Skeletal muscle cell (primary cell): Measurements from ENCODE around the gene TRIM2.
"Not testable (repeated sequence)": the region's sequence is repeated elsewhere in the genome, so short reads cannot be mapped to it uniquely, and the experiment has no call there.

ENCODE experiments used
- DNase-seq: peaks from one replicate; pipeline ENCODE4 v3.0.0-alpha.2; 2010; ENCODE audit warnings: low read depth
- H3K4me3 ChIP-seq: 2 replicates; pipeline ENCODE4 v1.5.1; 2011; ENCODE audit warnings: low read depth, mild to moderate bottlenecking, control low read depth, low read length, moderate library complexity

Gene TRIM2

DNA sequence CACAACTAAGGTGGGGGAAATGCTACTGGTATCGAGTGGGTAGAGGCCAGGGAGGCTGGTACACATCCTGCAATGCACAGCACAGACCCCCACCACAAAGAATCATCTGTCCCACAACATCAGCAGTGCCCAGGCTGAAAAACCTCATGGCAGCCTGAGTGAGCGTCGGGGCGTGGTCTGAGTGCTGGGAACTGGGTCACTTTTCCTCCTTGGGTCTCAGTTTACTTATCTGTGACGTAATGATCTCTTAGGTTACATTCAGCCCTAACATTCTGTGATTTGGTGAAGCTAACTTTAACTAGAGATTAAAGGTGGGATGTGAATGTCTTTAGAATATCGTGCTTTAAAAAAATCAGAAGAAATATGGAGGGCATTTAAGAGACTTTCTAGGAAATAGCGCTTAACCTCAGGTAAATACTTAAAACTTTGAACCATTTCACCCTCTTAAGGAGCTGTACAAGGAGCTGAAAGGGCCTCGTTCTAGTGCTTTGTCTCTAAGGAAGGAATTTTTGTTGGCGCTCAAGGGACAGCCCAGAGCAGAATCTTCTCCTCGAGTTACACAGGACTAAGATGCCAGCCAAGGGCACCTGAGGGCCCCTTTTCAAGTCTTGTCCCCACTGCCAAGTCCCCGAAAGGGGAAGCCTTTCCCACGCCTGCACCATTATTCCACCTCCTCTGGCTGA, 18.1 kb upstream of the TRIM2 start:
- H3K4me3 ChIP-seq, result no peak overlapping the region
- DNase-seq, result no peak

DNA sequence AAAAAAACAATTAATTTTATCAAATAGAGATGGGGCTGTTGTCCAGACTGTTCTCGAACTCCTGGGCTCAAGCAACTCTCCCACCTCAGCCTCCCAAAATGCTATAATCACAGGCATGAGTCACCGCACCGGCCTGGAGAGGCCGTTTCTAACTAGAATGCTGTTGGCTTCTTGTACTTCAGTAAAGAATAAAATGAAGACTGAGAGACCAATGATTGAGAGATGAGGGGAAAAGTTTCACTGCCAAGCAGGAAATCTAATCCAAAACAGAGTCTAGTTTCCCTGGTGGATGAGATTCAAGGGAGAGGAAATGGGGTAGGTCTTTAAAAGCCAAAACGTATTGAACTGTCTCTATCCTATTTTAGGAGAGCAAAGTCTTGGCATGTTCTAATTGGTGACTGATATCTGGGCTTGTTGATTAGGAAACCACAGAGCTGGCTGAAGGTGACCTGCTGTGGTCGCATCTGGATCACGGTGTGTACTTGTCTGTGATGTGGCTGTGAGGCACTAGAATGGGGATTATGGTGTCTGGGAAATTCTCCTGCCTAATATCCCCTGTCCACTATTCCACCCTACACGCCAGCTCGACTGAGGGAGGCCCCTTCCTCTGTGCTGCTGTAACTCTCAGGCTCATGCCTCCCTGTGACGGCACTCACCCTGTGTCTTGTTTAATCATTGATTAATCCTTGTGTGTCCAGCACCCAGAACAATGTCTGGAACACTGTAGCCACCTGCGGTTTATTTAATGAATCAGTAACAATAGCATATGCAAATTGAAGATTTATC, 15.0 kb upstream of the TRIM2 start:
- H3K4me3 ChIP-seq, result no peak overlapping the region
- no peak for DNase-seq

DNA sequence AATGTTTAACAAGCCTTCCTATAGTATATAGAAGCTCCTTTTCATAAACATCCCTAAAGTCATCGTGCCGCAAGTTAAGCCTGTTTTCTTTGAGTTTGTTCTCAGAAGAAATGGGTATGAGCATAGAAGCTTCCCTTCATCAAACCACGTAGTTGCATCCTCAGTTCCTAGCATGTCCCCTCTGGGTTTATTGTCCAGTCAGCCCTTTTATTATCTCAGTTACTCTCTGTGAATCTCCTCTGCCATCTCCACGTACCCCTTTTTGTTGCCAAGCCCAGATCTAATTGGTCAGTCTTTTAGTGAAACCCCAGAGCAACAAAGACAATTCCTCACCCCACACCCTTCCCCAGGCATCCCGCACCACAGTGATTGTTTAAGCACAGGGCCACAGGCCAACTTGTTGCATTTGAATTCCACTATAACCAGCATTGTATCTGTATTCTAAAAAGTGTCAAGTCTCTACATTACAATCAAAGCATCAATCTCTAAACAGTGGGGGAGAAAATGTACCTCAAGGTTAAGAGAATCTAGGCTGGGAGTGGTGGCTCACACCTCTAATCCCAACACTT, 12.4 kb upstream of the TRIM2 start:
- H3K4me3 ChIP-seq, result no peak overlapping the region
- no peak for DNase-seq

DNA sequence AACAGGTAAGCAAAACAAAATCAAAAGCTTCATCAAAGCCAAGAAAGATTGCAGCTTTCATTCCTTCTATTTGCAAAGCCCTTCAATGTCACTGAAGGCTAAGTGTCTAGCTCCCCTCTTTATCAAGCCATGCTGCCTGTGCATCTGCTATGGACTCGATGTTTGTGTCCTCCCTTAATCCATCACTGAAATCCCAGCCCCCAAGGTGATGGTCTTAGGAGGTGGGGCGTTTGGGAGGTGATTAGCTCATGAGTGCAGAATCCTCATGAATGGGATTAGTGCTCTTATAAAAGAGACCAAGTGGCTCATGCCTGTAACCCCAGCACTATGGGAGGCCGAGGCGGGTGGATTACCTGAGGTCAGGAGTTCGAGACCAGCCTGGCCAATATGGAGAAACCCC, 6.9 kb upstream of the TRIM2 start:
- H3K4me3 ChIP-seq, result no peak overlapping the region
- no peak for DNase-seq

DNA sequence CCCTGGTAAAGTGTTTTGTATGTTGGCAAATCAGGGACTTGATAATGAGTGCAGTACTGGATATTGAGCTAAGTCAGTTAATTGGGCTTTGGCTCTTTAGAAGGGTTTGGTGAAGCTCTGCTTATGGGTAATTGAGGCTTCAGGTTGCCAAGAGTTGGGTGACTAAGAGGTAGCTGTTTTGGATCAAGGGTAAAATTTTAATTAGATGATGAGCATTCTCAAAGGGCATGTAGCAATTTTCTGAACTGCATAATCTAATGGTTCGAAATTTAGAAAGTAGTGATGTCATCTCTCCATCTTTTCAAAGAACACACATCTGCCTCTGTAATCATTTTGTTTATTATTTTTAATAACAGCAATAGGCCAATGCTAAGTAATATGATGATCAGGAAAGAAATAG, 5.5 kb upstream of the TRIM2 start:
- no peak for DNase-seq
- no peak overlapping the region for H3K4me3 ChIP-seq

DNA sequence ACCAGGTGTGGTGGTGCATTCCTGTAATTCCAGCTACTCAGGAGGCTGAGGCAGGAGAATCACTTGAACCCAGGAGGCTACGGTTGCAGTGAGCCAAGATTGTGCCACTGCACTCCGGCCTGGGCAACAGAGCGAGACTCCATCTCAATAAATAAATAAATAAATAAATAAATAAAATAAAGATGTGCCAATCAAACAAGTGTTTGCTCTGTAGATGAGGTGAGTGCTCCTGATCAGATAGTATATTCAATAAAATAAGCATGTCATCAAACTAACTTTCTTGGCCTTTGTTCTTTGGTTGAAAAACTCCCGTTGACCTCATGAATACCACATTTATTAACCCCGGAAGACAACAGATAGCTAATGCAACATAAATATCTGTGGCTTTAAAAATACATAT, 497 bp upstream of the TRIM2 start:
- H3K4me3 ChIP-seq, DNase-seq: not testable (repeated sequence)

DNA sequence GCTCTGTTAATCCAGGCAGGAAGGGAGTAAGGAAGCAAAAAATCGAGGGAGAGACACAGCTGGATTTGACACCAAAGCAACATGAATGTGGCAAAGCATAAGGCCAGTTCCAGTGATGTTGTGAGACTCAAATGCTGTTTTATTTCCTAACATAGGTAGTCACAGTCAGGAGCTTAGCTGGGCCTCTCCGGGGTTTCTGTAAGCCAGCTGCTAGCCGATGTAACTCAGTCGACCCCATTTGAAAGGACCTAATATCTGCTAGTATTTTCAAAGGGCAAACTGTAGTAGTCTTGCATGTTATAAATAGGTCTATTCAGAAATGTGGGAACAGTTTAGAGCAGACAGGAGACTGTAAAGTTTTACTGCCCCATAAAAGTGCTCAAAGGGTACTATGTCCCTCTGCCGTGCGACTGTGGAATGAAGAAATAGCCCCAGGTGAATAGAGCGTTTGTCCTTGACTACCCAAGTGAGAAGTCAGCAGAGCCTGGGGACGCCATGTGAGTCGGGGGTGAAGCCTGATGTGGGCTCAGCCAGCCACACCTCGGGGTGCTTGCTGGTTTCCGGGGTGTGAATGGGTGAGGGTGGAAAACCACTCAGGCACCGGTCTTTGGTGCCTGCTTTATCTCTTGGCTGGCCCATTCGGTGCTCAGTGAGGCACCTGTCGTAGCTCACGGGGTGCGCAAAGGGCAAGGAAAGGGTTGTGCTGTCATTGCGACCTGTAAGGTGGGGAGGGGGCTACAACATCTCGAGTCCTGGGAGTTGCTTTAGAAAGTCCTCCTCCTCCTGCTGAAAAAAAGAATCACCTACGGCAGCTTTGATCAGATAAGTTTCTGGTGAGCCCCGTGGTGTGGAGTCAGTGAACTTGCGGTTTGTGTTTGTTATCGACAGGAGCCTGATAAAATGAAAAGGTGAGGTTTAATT, 745 bp downstream of the TRIM2 start:
- no peak for DNase-seq
- H3K4me3 ChIP-seq, result peak overlapping the region; percentile 30

DNA sequence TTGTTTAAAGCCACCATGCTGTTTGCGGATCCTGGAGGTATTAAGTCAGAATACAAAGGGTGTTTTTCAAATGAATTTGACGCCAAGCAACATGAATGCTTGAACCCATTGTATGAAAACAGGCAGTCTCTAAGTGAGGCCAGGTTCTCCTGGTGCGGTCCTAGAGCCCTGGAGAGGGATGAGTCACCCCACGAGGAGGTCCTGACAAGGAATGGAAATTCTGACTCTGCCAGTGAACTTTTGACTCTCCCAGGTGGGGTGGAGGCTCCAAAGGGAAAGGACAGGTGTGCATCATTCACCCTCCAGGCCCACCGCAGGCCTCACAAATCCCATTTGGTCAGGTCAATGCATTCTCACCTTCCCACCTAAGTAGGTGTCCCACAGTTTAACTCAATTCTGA, 1.5 kb downstream of the TRIM2 start:
- no peak overlapping the region for H3K4me3 ChIP-seq
- no peak for DNase-seq

DNA sequence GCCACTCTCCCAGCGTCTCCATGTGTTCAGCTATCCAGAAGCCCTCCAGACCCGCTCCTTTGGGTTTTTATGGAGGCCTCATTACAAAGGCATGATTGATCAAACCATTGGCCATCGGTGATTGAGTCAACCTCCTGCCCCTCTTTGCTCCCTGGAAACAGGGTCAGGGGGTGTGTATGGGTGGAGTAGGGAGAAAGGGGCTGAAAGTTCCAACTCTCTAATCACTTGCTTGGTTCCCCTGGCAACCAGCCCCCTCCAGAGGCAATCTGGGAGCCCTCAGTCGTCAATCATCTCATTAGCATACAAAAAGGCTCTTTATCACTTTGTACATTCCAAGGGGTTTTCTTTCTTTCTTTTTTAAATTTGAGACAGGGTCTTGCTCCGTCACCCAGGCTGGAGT, 2.3 kb downstream of the TRIM2 start:
- H3K4me3 ChIP-seq, result no peak overlapping the region
- DNase-seq, result no peak

DNA sequence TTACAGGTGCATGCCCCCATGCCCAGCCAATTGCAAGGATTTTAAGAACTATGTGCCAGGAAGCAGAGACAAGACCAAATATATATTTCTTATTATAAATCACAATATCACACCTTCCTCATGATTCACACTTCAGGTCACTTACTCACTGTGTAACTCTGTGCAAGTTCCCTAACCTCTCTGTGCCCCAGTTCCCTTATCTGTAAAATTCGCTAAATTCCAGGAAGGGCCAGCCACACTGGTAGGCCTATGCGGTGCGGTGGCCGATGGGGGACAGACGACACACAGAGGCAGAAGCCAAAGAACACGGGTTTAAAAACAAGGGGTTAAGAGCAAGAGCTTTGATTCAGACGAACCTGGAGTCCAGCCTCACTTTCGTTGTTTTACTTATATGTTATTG, 2.8 kb downstream of the TRIM2 start:
- no peak overlapping the region for H3K4me3 ChIP-seq
- no peak for DNase-seq

DNA sequence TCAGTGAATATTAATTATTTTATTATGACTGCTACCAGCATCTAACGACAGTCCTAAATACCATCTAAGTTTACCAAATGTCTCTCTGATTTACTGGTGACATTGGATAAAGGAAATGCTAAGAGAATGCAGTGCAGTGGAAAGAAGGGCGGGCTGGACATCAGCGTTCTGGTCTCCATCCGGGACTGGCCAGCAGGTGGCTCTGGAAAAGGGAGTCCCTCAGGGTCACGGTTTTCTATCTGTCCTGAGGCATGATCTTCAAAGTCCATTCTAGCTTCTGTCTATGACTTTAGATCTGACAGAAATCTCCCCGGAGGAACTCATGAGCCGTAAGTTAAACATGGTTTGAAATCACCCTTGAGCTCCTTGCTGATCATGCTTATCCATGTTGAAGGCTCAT, 3.3 kb downstream of the TRIM2 start:
- DNase-seq, result no peak

DNA sequence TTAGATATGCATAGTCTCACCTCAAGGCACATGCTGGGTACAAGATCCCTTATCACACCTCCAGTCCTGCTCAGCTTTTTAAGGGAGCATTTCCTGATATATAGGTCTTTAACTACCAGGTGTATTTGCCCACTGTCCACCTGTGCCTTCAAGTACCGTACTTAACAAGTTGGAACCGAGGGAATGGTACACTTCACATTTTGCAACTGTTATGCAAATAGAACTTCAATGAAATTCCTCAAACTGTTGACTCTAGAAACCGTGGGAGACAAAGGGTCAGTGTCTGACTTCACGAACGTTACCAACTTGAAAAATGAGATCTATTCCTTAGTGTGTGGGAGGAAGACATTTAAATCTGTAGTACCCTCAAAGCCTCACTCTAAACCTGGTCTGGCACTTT, 5.2 kb downstream of the TRIM2 start:
- H3K4me3 ChIP-seq, result no peak overlapping the region
- DNase-seq, result no peak

More for the DNA sequence above, 3.3 kb downstream of the TRIM2 start:
- H3K4me3 ChIP-seq, result no peak overlapping the region

DNA sequence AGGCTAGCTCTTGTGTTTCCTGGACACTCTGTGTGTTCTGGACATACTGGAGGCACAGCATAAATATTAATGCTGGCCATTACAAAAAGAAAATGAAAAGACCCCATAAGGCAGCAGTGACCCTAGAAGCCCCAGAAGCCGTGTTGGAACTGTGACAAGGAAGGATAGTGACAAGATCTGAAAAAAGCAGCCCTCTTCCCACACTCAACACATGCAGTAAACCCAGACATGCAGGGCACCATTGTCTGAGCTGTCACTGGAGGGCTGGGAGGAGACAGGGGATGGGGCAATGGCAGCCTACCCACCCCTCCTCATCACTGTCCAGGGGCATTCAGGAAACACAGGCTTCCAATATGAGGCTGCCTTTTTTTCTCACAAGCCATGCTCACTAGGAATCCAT, 6.5 kb downstream of the TRIM2 start:
- DNase-seq, result no peak

DNA sequence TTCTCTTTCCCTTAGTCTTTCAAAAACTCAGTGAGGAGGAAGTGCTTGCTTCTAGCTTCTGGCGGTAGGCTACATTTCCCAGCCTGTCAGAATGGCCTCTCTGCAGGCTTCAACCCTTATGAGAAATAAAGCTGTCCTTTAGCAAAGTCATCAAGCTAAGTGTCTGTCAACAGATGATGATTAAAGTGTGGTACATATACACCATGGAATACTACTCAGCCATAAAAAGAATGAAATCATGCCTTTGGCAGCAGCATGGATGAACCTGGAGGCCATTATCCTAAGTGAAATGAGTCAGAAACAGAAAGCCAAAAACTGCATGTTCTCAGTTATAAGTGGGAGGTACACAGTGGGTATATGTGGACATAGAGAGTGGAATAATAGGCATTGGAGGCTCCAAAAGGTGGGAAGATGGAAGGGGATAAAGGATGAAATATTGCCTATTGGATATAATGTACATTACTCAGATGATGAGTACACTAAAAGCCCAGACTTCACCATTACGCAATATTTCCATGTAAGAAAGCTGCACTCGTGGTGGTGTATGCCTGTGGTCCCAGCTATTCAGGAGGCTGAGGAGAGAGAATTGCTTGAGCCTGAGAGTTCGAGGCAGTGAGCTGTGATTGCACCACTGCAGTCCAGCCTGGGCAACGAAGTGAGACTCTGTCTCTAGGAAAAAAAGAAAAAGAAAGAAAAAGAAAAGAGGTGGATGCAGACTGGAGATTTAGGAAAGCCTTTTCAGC, 7.9 kb downstream of the TRIM2 start:
- peak; percentile 58 for DNase-seq
- no peak overlapping the region for H3K4me3 ChIP-seq

More for the DNA sequence above, 6.5 kb downstream of the TRIM2 start:
- no peak overlapping the region for H3K4me3 ChIP-seq

DNA sequence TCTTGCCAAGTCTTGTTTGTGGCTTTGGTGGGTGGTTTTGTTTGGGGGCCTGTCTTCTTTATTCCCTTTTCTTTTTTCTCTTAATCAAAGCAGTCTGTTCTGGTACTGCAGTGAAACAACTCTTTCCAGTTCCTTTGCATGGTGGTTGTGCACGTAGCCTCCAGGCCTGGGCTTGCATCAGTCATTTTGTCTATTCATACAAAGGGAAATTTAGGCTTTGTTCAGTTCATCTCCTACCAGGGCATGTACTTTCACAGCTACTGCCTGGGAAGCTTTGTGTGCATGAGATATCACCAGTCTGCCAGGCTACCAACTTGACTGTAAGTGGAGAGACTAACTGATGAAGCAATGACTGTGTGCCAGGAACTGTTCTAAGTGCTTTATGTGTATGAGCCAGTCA, 8.5 kb downstream of the TRIM2 start:
- DNase-seq, result no peak
- H3K4me3 ChIP-seq, result no peak overlapping the region

DNA sequence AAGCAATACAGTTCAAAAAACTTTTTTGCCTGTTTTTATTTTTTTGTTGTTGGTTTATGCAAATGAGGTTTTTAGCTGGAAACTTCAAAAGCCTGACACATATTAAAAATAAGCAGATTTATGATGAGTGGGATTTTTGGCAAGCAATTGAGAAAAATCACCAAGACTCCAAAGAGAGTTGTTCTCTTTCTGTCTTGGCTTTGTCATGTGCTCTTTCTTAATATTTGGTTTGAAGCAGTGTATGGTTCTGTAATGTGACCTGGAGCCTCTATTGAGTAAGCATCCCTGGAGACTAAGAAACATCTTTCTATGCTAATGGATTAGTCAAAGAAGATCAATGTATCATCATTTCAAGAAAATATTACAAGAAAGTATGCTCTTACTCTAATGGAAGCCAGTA, 11.7 kb downstream of the TRIM2 start:
- no peak overlapping the region for H3K4me3 ChIP-seq
- peak; percentile 43 for DNase-seq

DNA sequence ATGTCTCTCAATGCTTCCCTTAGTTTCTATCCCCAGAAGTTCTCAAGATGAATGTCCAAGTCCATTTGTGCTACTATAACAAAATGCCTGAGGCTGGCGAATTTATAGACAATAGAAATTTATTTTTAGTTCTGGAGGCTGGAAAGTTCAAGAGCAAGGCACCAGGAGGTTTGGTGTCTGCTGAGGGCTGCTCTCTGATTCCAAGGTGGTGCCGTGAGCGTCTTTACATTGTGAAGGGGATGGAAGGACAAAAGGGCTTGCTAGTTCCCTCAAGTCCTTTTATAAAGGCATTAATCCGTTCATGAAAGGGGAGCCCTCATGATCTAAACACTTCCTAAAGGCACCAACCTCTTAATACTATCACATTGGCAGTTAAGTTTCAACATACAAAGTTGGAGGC, 12.3 kb downstream of the TRIM2 start:
- no peak for DNase-seq
- no peak overlapping the region for H3K4me3 ChIP-seq

DNA sequence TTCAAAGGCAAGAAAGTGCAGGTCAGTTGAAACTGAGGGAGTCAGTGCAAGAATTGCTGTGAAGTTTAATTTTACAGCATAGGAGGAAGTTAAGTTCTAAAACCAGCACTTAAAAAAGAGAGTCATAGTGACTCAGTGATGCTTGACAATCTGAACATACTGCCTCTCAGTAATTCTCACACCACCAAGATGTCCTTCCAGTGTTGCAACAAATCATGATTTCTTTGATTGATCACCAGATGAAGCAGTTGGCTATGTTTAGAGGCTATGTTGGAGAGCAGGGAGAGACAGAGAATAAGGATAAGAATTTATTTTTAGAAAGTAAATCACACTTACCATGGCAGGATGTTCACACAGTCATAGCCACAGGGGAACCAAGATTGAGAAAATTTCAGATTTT, 13.2 kb downstream of the TRIM2 start:
- peak; percentile 43 for DNase-seq
- no peak overlapping the region for H3K4me3 ChIP-seq

DNA sequence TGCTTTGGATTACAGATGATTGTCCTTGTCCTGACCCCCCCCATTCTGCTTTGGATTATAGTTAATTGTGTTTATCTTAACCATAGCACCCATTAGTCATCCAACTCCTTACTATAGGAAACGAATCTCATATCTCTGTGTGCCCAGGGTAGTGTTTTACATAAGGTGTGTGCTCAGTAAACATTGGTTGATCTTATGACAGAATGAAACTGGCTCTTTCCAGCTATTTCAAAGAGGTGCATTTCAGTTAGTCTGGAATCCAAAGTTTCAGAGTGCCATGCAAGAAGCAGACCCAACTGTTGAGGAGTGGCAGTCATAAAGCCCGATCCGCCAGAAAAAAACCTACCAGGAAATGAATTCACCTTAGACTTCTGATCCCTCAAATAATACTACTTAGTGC, 14.7 kb downstream of the TRIM2 start:
- no peak overlapping the region for H3K4me3 ChIP-seq
- no peak for DNase-seq
